CD4-positive, alpha-beta T cell (primary cell): ENCODE data around the gene KCNQ4. TPM values are rescaled to one million over a fixed set of nuclear protein-coding genes. Genes with fewer than 3 reads are reported as not detected.

Experiments
- ATAC-seq: fragments of 200-7000 bp; cut with Tn5 transposase; one replicate; pipeline ENCODE4 v1.10.0; 2022; ENCODE audit warnings: mild to moderate bottlenecking; ENCODE audit not compliant: poor library complexity
- CTCF ChIA-PET: fragments of 350-600 bp; sonication (Branson Sonifier 250); formaldehyde crosslinking; loops from one replicate; lab custom pipeline; 2021; ENCODE audit warnings: antibody characterized with exemption, inconsistent platforms; lab: Charles Lee
- POLR2A ChIA-PET: fragments of 350-600 bp; sonication (Branson Sonifier 250); formaldehyde crosslinking; loops from one replicate; lab custom pipeline; 2021; ENCODE audit warnings: antibody characterized with exemption, inconsistent platforms; lab: Charles Lee
- DNase-seq, 14 experiments: peaks; one replicate each; pipeline ENCODE4 v3.0.0-alpha.2; 2013 to 2020; ENCODE audit warnings: mixed read lengths in 2 of 14
- H3K27ac ChIP-seq, 2 donors: one replicate each; pipeline versions ENCODE4 v1.5.1 to v1.7.0; 2013; ENCODE audit warnings: low read length in 2 of 2, low read depth in 1 of 2, mild to moderate bottlenecking in 1 of 2
- H3K27me3 ChIP-seq, 2 experiments: 1 replicate in 1 of 2; 2 replicates in 1 of 2; pipeline versions ENCODE4 v1.6.1 to v1.7.0; 2013; ENCODE audit warnings: low read length in 2 of 2, control low read depth in 1 of 2, mild to moderate bottlenecking in 1 of 2, moderate library complexity in 1 of 2; ENCODE audit not compliant: insufficient read depth in 2 of 2, control insufficient read depth in 1 of 2
- H3K36me3 ChIP-seq: one replicate; pipeline ENCODE4 v1.6.1; 2013; ENCODE audit warnings: low read length, control low read depth; ENCODE audit not compliant: insufficient read depth
- H3K4me1 ChIP-seq: one replicate; pipeline ENCODE4 v1.6.1; 2013; ENCODE audit warnings: low read length, control low read depth; ENCODE audit not compliant: insufficient read depth
- H3K4me3 ChIP-seq: one replicate; pipeline ENCODE4 v1.5.1; 2013; ENCODE audit warnings: mild to moderate bottlenecking, low read length, moderate library complexity
- H3K9me3 ChIP-seq, 2 experiments: 1 replicate in 1 of 2; 2 replicates in 1 of 2; pipeline versions ENCODE4 v1.6.1 to v1.7.0; 2013; ENCODE audit warnings: low read length in 2 of 2, mild to moderate bottlenecking in 2 of 2, control low read depth in 1 of 2, moderate library complexity in 1 of 2; ENCODE audit not compliant: control insufficient read depth in 1 of 2, insufficient read depth in 1 of 2
- H3K27ac Mint-ChIP-seq: one replicate; pipeline ENCODE4 v1.8.0; 2020; ENCODE audit warnings: mixed read lengths
- H3K27me3 Mint-ChIP-seq: one replicate; pipeline ENCODE4 v1.8.0; 2021; ENCODE audit warnings: mixed read lengths
- H3K36me3 Mint-ChIP-seq: one replicate; pipeline ENCODE4 v1.8.0; 2021; ENCODE audit warnings: low read depth, mixed read lengths
- H3K4me1 Mint-ChIP-seq: one replicate; pipeline ENCODE4 v1.8.0; 2021; ENCODE audit warnings: low read depth, mixed read lengths
- H3K4me3 Mint-ChIP-seq: one replicate; pipeline ENCODE4 v1.8.0; 2020; ENCODE audit warnings: mild to moderate bottlenecking, mixed read lengths
- H3K9me3 Mint-ChIP-seq: one replicate; pipeline ENCODE4 v1.8.0; 2020; ENCODE audit warnings: mixed read lengths
- CTCF ChIP-seq: fragments of 200-600 bp; IDR thresholded peaks from one replicate; pipeline ENCODE4 v1.8.0; 2022; ENCODE audit warnings: antibody characterized with exemption, mild to moderate bottlenecking
- intact Hi-C, 2 experiments: fragments of 100-400 bp; cut with DNase I in 1 of 2; cut with micrococcal nuclease in 1 of 2; formaldehyde crosslinking; loops; one replicate each; pipeline versions ENCODE4 v1.15.1 to v1.9.0; 2023 to 2025; cut with DNase I, micrococcal nuclease
- total RNA-seq, 174 experiments: library from RNA in 2 of 174; stranded (reverse) in 2 of 174; gene quantifications; one replicate each; pipeline ENCODE4 v1.2.3 and lab custom pipeline; 2021 to 2026

KCNQ4 gene
- total RNA-seq, 2 experiments from 2014 or later = 0.25 to 0.30 TPM

GRCh38 chr1:40740039-40740996, 43.3 kb upstream of the KCNQ4 start:
- no peak for ATAC-seq
- H3K9me3 ChIP-seq = no peaks in the 10 kb centered on the region
- H3K9me3 Mint-ChIP-seq = no peaks in the 10 kb centered on the region
- H3K27ac ChIP-seq = no peak overlapping the region
- peak overlapping the region; percentile 6 for H3K27ac Mint-ChIP-seq
- H3K36me3 ChIP-seq = peaks cover 55% of the 10 kb centered on the region
- no peak for TF ChIP-seq CTCF
- H3K27me3 Mint-ChIP-seq = no peaks in the 10 kb centered on the region
- H3K4me3 Mint-ChIP-seq = no peak overlapping the region
- POLR2A ChIA-PET = no interaction called here
- no peak overlapping the region for H3K4me3 ChIP-seq
- H3K4me1 Mint-ChIP-seq = peaks cover 73% of the 10 kb centered on the region
- intact Hi-C loops = no loop called here
- H3K27me3 ChIP-seq = no peaks in the 10 kb centered on the region
- CTCF ChIA-PET = interaction anchor here (1.5 kb wide), 1 partner anchor 21 kb away, joined by 3 read pairs; no protein-coding TSS in a partner anchor
- peaks cover 73% of the 10 kb centered on the region for H3K36me3 Mint-ChIP-seq
- peaks cover 10% of the 10 kb centered on the region for H3K4me1 ChIP-seq
- no peak for DNase-seq

- no peak overlapping the region for H3K27ac ChIP-seq
- Mint-ChIP-seq H3K4me1 (peaks cover 76% of the 10 kb centered on the region), H3K27ac (no peak overlapping the region), H3K27me3 (no peaks in the 10 kb centered on the region), H3K9me3 (no peaks in the 10 kb centered on the region), H3K4me3 (no peak overlapping the region), H3K36me3 (peaks cover 76% of the 10 kb centered on the region)
- POLR2A ChIA-PET = no interaction called here
- CTCF ChIA-PET = interaction anchor here (1.5 kb wide), 1 partner anchor 22 kb away, joined by 3 read pairs; no protein-coding TSS in a partner anchor
- no peak overlapping the region for H3K4me3 ChIP-seq
- DNase-seq (no peak), ATAC-seq (no peak)
- TF ChIP-seq CTCF = no peak
- intact Hi-C loops = no loop called here
- H3K36me3 ChIP-seq = peaks cover 59% of the 10 kb centered on the region
- H3K4me1 ChIP-seq = peaks cover 10% of the 10 kb centered on the region
- H3K9me3 ChIP-seq = no peaks in the 10 kb centered on the region
- H3K27me3 ChIP-seq = no peaks in the 10 kb centered on the region
These were observed 42.4 kb upstream of the KCNQ4 start for GRCh38 chr1:40740997-40741736.

- TF ChIP-seq CTCF = no peak
- no peaks in the 10 kb centered on the region for H3K9me3 ChIP-seq
- no peaks in the 10 kb centered on the region for H3K27me3 ChIP-seq
- Mint-ChIP-seq H3K4me1 (peaks cover 78% of the 10 kb centered on the region), H3K27ac (no peak overlapping the region), H3K36me3 (peaks cover 89% of the 10 kb centered on the region), H3K4me3 (no peak overlapping the region), H3K27me3 (no peaks in the 10 kb centered on the region), H3K9me3 (no peaks in the 10 kb centered on the region)
- DNase-seq = no peak
- POLR2A ChIA-PET = no interaction called here
- H3K4me3 ChIP-seq = no peak overlapping the region
- CTCF ChIA-PET = no interaction called here
- intact Hi-C loops = no loop called here
- H3K36me3 ChIP-seq = peaks cover 72% of the 10 kb centered on the region
- H3K27ac ChIP-seq = no peak overlapping the region
- ATAC-seq = no peak
- peaks cover 10% of the 10 kb centered on the region for H3K4me1 ChIP-seq
These were observed 41.1 kb upstream of the KCNQ4 start for GRCh38 chr1:40742363-40743061.
